Osteocyte (in vitro differentiated cells): ENCODE results near the gene CYP11A1. TPM values are rescaled to one million over a fixed set of nuclear protein-coding genes. Genes with fewer than 3 reads are reported as not detected.

Experiments
- DNase-seq: peaks from one replicate; pipeline ENCODE4 v3.0.0; 2021; ENCODE audit warnings: mixed read lengths; ENCODE audit not compliant: unreplicated experiment; ENCODE audit errors: extremely low spot score
- H3K27ac Mint-ChIP-seq: one replicate; pipeline ENCODE4 v1.8.0; 2021; ENCODE audit warnings: mild to moderate bottlenecking, mixed read lengths; ENCODE audit not compliant: unreplicated experiment
- H3K27me3 Mint-ChIP-seq: one replicate; pipeline ENCODE4 v1.8.0; 2021; ENCODE audit warnings: mixed read lengths; ENCODE audit not compliant: unreplicated experiment
- H3K36me3 Mint-ChIP-seq: one replicate; pipeline ENCODE4 v1.8.0; 2021; ENCODE audit warnings: mixed read lengths; ENCODE audit not compliant: unreplicated experiment
- H3K4me1 Mint-ChIP-seq: one replicate; pipeline ENCODE4 v1.8.0; 2021; ENCODE audit warnings: mixed read lengths; ENCODE audit not compliant: unreplicated experiment
- H3K4me3 Mint-ChIP-seq: one replicate; pipeline ENCODE4 v1.8.0; 2021; ENCODE audit warnings: mild to moderate bottlenecking, moderate library complexity, mixed read lengths; ENCODE audit not compliant: unreplicated experiment
- H3K9me3 Mint-ChIP-seq: one replicate; pipeline ENCODE4 v1.8.0; 2021; ENCODE audit warnings: mixed read lengths; ENCODE audit not compliant: unreplicated experiment
- total RNA-seq: library from RNA; stranded (reverse); gene quantifications from 2 replicates; pipeline ENCODE4 v1.2.1, GENCODE V29; 2021
- TF ChIP-seq, protein P1 (sequence below): fragments of 200-600 bp; sonication (generic); IDR thresholded peaks from 2 replicates; pipeline ENCODE4 v1.5.0; 2021; ENCODE audit warnings: antibody characterized with exemption, mild to moderate bottlenecking, moderate library complexity

CYP11A1 gene
- total RNA-seq, 1 donor from 2014 or later, result not detected

DNA sequence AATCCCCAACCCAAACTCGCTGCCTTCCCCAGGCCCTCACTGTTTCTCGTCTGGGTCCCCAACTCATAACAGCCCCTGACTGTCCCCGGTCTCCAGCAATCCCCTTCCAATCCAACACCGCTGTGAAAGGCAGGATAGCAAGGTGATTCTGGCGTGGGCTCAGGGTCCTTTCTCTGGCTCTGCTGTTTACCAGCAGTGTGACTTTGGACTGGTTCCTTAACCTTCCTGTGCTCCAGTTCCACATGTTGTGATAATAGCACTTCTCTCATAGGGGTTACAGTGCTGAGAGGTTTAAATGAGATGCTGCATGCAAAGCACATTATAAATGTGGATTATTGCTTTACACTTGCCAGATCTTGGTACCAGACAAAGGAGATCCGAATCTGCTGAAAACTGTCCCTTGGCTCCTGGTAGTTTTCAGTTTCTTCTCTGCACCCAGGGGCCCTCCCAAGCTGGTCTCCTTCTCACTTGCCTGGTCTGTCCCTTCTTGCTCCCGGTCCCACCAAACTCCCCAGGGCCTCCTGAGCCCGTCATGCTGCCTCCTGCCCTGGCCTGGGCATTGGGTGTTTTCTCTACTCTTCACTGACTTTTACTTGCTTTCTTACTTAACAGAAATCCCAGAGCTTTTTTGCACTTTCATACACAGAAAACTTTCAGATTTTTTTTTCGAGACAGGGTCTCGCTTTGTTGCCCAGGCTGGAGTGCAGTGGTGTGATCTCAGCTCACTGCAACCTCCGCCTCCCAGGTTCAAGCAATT is 26.8 kb upstream of the CYP11A1 start:
- peaks cover 9% of the 10 kb centered on the region for H3K4me1 Mint-ChIP-seq
- no peak overlapping the region for H3K27ac Mint-ChIP-seq
- H3K27me3 Mint-ChIP-seq, result no peaks in the 10 kb centered on the region
- TF ChIP-seq, protein P1, sequence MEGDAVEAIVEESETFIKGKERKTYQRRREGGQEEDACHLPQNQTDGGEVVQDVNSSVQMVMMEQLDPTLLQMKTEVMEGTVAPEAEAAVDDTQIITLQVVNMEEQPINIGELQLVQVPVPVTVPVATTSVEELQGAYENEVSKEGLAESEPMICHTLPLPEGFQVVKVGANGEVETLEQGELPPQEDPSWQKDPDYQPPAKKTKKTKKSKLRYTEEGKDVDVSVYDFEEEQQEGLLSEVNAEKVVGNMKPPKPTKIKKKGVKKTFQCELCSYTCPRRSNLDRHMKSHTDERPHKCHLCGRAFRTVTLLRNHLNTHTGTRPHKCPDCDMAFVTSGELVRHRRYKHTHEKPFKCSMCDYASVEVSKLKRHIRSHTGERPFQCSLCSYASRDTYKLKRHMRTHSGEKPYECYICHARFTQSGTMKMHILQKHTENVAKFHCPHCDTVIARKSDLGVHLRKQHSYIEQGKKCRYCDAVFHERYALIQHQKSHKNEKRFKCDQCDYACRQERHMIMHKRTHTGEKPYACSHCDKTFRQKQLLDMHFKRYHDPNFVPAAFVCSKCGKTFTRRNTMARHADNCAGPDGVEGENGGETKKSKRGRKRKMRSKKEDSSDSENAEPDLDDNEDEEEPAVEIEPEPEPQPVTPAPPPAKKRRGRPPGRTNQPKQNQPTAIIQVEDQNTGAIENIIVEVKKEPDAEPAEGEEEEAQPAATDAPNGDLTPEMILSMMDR, result no peak
- no peaks in the 10 kb centered on the region for H3K36me3 Mint-ChIP-seq
- H3K4me3 Mint-ChIP-seq, result no peak overlapping the region
- DNase-seq, result no peak
- no peaks in the 10 kb centered on the region for H3K9me3 Mint-ChIP-seq

DNA sequence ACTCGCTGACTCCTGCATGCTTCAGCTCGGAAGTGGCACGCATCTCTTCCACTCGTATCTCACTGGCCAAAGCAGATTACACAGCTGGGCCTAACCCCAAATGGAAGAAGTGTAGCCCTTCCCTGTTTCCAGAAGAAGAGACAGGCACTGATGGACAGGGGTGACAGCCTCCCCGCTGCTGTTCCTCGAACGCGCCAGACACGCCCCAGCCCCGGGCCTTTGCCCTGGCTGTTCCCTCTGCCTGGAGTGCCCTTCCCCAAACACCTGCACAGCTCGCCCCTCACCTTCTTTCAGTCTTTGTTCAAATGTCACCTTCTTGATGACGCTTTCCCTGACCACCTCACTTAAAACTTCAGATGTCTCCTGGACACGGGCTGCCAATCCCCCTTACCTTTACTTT is 26.0 kb upstream of the CYP11A1 start:
- H3K9me3 Mint-ChIP-seq, result no peaks in the 10 kb centered on the region
- H3K27me3 Mint-ChIP-seq, result no peaks in the 10 kb centered on the region
- H3K4me1 Mint-ChIP-seq, result peaks cover 11% of the 10 kb centered on the region
- no peaks in the 10 kb centered on the region for H3K36me3 Mint-ChIP-seq
- no peak overlapping the region for H3K27ac Mint-ChIP-seq
- TF ChIP-seq, protein P1, result no peak
- DNase-seq, result no peak
- H3K4me3 Mint-ChIP-seq, result no peak overlapping the region

DNA sequence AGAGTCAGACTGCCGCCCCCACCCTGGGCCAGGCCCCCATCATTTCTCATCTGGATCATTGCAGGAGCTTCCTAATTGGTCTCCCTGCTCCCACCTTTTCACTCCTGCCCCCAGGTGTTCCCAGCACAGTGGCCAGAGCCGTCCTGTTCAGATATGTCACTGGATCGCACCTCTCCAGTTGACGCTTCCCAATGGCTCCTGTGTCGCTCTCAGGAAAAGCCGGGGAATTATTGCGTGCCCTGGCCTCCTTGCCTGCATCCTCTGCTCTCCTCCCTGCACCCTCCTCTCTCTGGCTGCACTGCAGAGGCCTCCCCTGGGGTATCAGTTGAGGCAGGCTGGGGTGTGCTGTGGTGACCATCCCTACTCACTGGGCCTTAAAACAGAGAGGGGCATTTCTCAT is 25.5 kb upstream of the CYP11A1 start:
- H3K36me3 Mint-ChIP-seq, result no peaks in the 10 kb centered on the region
- no peaks in the 10 kb centered on the region for H3K27me3 Mint-ChIP-seq
- H3K4me1 Mint-ChIP-seq, result peaks cover 11% of the 10 kb centered on the region
- no peak overlapping the region for H3K27ac Mint-ChIP-seq
- no peak overlapping the region for H3K4me3 Mint-ChIP-seq
- no peaks in the 10 kb centered on the region for H3K9me3 Mint-ChIP-seq
- TF ChIP-seq, protein P1, result no peak
- DNase-seq, result no peak

DNA sequence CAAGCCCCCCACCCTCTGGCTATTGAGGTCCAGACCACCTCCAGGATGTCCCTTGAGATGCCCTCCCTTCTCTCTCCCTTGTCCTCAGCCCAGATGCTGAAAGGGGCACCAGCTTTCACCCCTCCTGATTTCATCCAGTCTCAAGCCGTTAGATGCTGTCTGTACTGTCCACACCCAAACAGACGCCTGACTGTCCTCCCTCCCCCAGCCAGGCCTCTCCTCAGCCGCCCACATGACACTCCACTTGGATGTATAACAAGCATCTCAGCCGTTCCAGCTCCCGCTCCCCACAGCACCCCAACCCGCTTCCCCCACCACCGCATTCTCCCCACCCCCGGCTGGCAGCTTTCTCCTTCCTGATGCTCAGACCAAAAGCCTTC is 25.0 kb upstream of the CYP11A1 start:
- no peak for DNase-seq
- no peak overlapping the region for H3K27ac Mint-ChIP-seq
- H3K27me3 Mint-ChIP-seq, result no peaks in the 10 kb centered on the region
- H3K36me3 Mint-ChIP-seq, result no peaks in the 10 kb centered on the region
- peaks cover 11% of the 10 kb centered on the region for H3K4me1 Mint-ChIP-seq
- no peaks in the 10 kb centered on the region for H3K9me3 Mint-ChIP-seq
- no peak overlapping the region for H3K4me3 Mint-ChIP-seq
- TF ChIP-seq, protein P1, result no peak

DNA sequence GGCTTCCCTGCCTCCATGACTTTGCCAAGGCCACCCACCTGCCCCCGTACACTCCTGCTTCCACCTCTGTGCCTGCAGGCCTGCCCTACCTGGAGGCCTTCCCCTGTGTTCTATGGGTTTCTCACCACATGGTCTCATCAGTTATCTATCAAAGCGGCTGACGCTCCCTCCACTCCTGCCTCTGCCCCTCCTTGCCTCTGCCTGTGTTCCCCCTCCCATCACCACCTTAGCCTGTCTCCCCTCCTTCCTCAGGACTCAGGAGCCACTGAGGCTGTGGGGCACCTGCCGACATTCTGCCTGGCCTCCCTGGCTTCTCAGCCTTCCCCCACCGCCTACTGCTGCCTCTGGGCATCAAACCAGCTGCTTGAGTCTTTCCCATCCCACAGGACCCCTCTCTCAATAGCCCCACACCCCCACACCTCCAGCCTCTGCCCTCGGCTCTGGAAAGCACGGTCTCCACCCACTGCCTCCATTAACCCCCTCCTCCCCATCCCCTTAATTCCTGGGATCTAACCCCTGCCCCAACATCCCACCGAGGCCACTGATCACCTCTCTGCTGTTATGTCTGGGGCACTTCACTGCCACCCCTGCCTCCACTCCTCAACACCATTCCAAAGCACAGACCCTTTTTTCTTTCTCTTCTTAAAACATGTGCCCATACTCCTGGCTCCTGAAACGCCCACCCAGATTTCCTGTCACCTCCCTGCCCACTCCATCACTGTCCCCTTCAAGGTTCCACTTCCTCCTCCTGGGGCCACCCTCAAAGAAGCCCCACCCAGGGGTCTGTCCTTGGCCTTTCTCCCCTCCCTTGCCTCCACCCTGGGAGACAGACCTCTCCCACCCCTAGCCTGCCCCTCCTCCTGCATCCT is 24.4 kb upstream of the CYP11A1 start:
- TF ChIP-seq, protein P1, result no peak
- Mint-ChIP-seq H3K36me3 (no peaks in the 10 kb centered on the region), H3K27me3 (no peaks in the 10 kb centered on the region), H3K4me3 (no peak overlapping the region), H3K27ac (no peak overlapping the region), H3K9me3 (no peaks in the 10 kb centered on the region), H3K4me1 (peaks cover 11% of the 10 kb centered on the region)
- no peak for DNase-seq
